HepG2 (cell line): ENCODE data around the gene KLK11. TPM values are rescaled to one million over a fixed set of nuclear protein-coding genes. Genes with fewer than 3 reads are reported as not detected.

ENCODE experiments used
- ATAC-seq: fragments of 200-7000 bp; cut with Tn5 transposase; 3 replicates; pipeline ENCODE4 v1.9.1; 2020; ENCODE audit warnings: mild to moderate bottlenecking, moderate library complexity
- BruUV-seq: library from RNA; stranded (reverse); fragments of 400-500 nt; replicated peaks from 2 replicates; lab custom pipeline; 2021; lab: Mats Ljungman, UMichigan
- CTCF ChIA-PET: fragments of 300-600 bp; formaldehyde crosslinking; extraction: SDS; loops from one replicate; lab custom pipeline; 2021; ENCODE audit warnings: low total read pairs, inconsistent platforms, low intra/inter-chr PET ratio; lab: Yijun Ruan, JAX
- POLR2A ChIA-PET: fragments of 350-600 bp; sonication (Branson Sonifier 250); formaldehyde crosslinking; loops from one replicate; lab custom pipeline; 2020; ENCODE audit warnings: antibody characterized with exemption, inconsistent platforms; lab: Yijun Ruan, JAX
- DNase-seq: peaks from one replicate; pipeline ENCODE4 v3.0.0-alpha.2; 2015; ENCODE audit warnings: low spot score
- FAIRE-seq: peaks from 3 replicates; lab custom pipeline; 2011; peaks lifted over from hg19 to GRCh38; lab: Jason Lieb, UNC
- H2AFZ ChIP-seq: one replicate; pipeline ENCODE4 v1.6.1; 2011; ENCODE audit warnings: low read length, inconsistent platforms
- H3K27ac ChIP-seq: fragments of 300-600 bp; 3 replicates; pipeline ENCODE4 v1.8.0; 2011; ENCODE audit warnings: mixed run types, mild to moderate bottlenecking, mixed read lengths, low read length, inconsistent platforms; ENCODE audit not compliant: insufficient read depth; ENCODE audit errors: extremely low read length
- H3K27me3 ChIP-seq, 2 experiments: fragments of 200-600 bp in 1 of 2; 2 replicates in 1 of 2; 3 replicates in 1 of 2; pipeline versions ENCODE4 v1.6.0 to v1.8.0; 2011; ENCODE audit warnings: low read length in 2 of 2, mild to moderate bottlenecking in 2 of 2, moderate library complexity in 2 of 2, inconsistent platforms in 1 of 2; ENCODE audit not compliant: insufficient read depth in 2 of 2, control insufficient read depth in 1 of 2
- H3K36me3 ChIP-seq, 2 experiments: fragments of 200-600 bp in 1 of 2; replicated peaks in 1 of 2; 2 replicates in 1 of 2; 3 replicates in 1 of 2; pipeline versions ENCODE4 v1.5.1 to v1.8.0; 2011; ENCODE audit warnings: low read length in 2 of 2, inconsistent platforms in 1 of 2; ENCODE audit not compliant: insufficient read depth in 2 of 2, control insufficient read depth in 1 of 2
- H3K4me1 ChIP-seq: 2 replicates; pipeline ENCODE4 v1.5.1; 2012; ENCODE audit warnings: low read length, inconsistent platforms; ENCODE audit not compliant: insufficient read depth
- H3K4me2 ChIP-seq: 2 replicates; pipeline ENCODE4 v1.6.0; 2011; ENCODE audit warnings: low read depth, low read length, inconsistent platforms
- H3K4me3 ChIP-seq, 3 experiments: fragments of 200-600 bp in 1 of 3; sonication (generic), shearing (Covaris generic) in 1 of 3; replicated peaks in 1 of 3; 2 replicates each; pipeline ENCODE4 v1.5.1; 2011 to 2016; ENCODE audit warnings: low read length in 3 of 3, inconsistent platforms in 2 of 3, low read depth in 2 of 3, mild to moderate bottlenecking in 2 of 3, control low read depth in 1 of 3, mixed read lengths in 1 of 3; ENCODE audit not compliant: insufficient read depth in 1 of 3
- H3K79me2 ChIP-seq: one replicate; pipeline ENCODE4 v1.6.1; 2011; ENCODE audit warnings: low read length, inconsistent platforms; ENCODE audit not compliant: insufficient read depth
- H3K9ac ChIP-seq: 2 replicates; pipeline ENCODE4 v1.6.0; 2011; ENCODE audit warnings: mild to moderate bottlenecking, low read depth, low read length, inconsistent platforms; ENCODE audit not compliant: insufficient read depth
- H3K9me3 ChIP-seq: 2 replicates; pipeline ENCODE4 v1.5.1; 2012; ENCODE audit warnings: mild to moderate bottlenecking, low read length
- H4K20me1 ChIP-seq: 2 replicates; pipeline ENCODE4 v1.6.0; 2011; ENCODE audit warnings: inconsistent platforms, mild to moderate bottlenecking, low read length, moderate library complexity; ENCODE audit not compliant: insufficient read depth
- AGO2 ChIP-seq: fragments of 200-400 bp; formaldehyde crosslinking; optimal IDR thresholded peaks from 2 replicates; pipeline ENCODE3; 2017; ENCODE audit warnings: mild to moderate bottlenecking, low read depth, low read length, moderate library complexity
- CBX1 ChIP-seq: IDR thresholded peaks from one replicate; pipeline ENCODE4 v1.6.1; 2016; ENCODE audit warnings: antibody characterized with exemption, low read depth
- GATAD2A ChIP-seq: IDR thresholded peaks from 2 replicates; pipeline ENCODE4 v1.6.1; 2016
- GLI4 ChIP-seq: sonication (generic); formaldehyde crosslinking; IDR thresholded peaks from 2 replicates; pipeline ENCODE4 v1.5.1; 2020; ENCODE audit warnings: missing genetic modification reagents, mild to moderate bottlenecking, moderate library complexity, borderline replicate concordance
- MAX ChIP-seq: IDR thresholded peaks from 2 replicates; pipeline ENCODE4 v1.6.1; 2012; ENCODE audit warnings: inconsistent platforms
- SIN3B ChIP-seq: fragments of 150-350 bp; IDR thresholded peaks from 2 replicates; pipeline ENCODE4 v1.6.1; 2014; ENCODE audit warnings: low read length
- ZBTB38 ChIP-seq: sonication (generic); formaldehyde crosslinking; IDR thresholded peaks from 2 replicates; pipeline ENCODE4 v1.5.1; 2020; ENCODE audit warnings: mild to moderate bottlenecking, missing genetic modification reagents
- ZBTB7B ChIP-seq: sonication (generic); formaldehyde crosslinking; IDR thresholded peaks from 2 replicates; pipeline ENCODE4 v1.4.0; 2020; ENCODE audit warnings: missing genetic modification reagents
- ZNF546 ChIP-seq: sonication (generic); formaldehyde crosslinking; conservative IDR thresholded peaks from 2 replicates; pipeline ENCODE4 v1.8.1; 2023; ENCODE audit warnings: mild to moderate bottlenecking, missing genetic modification reagents
- ZNF564 ChIP-seq: sonication (generic); formaldehyde crosslinking; IDR thresholded peaks from 2 replicates; pipeline ENCODE4 v1.8.1; 2023; ENCODE audit warnings: mild to moderate bottlenecking, missing genetic modification reagents
- ZSCAN21 ChIP-seq: sonication (generic); formaldehyde crosslinking; IDR thresholded peaks from 2 replicates; pipeline ENCODE4 v1.8.0; 2022; ENCODE audit warnings: mild to moderate bottlenecking, missing genetic modification reagents, moderate library complexity, borderline replicate concordance
- WGBS: methylation state at CpG from one replicate; pipeline ENCODE4 v1.1.6; 2017; ENCODE audit warnings: low lambda C conversion rate; 5-methylcytosine and 5-hydroxymethylcytosine counted together
- in situ Hi-C: cut with HindIII; loops from 2 replicates; pipeline ENCODE4 v1.10.0; 2017; ENCODE audit warnings: low pct_unique_long_range_greater_than_20kb; ENCODE audit not compliant: extremely low pct_ligation_motif_present
- intact Hi-C: fragments of 100-400 bp; cut with micrococcal nuclease; formaldehyde crosslinking; loops from one replicate; pipeline ENCODE4 v1.10.0; 2022; ENCODE audit not compliant: unreplicated experiment
- polyA plus RNA-seq, 8 experiments: library from polyadenylated mRNA; depleted of rRNA in 3 of 8; stranded (reverse) in 7 of 8; unstranded in 1 of 8; fragments of >200 nt; fragmentation: Illumina TruSeq in 4 of 8; extraction: Trizol in 4 of 8; gene quantifications; 2 replicates each; pipeline versions ENCODE4 v1.2.1 to v1.2.3, GENCODE V29; 2011 to 2016; ENCODE audit warnings: low read depth in 4 of 8, missing spikeins in 1 of 8, mixed read lengths in 1 of 8; ENCODE audit not compliant: insufficient read depth in 1 of 8
- total RNA-seq, 5 experiments: library from RNA; depleted of rRNA; stranded (reverse); fragments of >200 nt; fragmentation: Illumina TruSeq; extraction: Trizol; gene quantifications; 2 replicates each; pipeline ENCODE4 v1.2.3, GENCODE V29; 2016; ENCODE audit warnings: low read depth in 1 of 5
- TF ChIP-seq, protein P1 (sequence below): sonication (generic); formaldehyde crosslinking; IDR thresholded peaks from 2 replicates; pipeline ENCODE4 v1.5.1; 2020; ENCODE audit warnings: mild to moderate bottlenecking, missing genetic modification reagents
- TF ChIP-seq, protein P2 (sequence below): sonication (generic); formaldehyde crosslinking; IDR thresholded peaks from 2 replicates; pipeline ENCODE4 v1.4.0; 2020; ENCODE audit warnings: mild to moderate bottlenecking, missing genetic modification reagents, borderline replicate concordance

Gene KLK11
- total and polyA plus RNA-seq, 2 of the 13 experiments (the other 11 are each of a cell fraction or from before 2014, with no cell fraction given), result not detected

DNA sequence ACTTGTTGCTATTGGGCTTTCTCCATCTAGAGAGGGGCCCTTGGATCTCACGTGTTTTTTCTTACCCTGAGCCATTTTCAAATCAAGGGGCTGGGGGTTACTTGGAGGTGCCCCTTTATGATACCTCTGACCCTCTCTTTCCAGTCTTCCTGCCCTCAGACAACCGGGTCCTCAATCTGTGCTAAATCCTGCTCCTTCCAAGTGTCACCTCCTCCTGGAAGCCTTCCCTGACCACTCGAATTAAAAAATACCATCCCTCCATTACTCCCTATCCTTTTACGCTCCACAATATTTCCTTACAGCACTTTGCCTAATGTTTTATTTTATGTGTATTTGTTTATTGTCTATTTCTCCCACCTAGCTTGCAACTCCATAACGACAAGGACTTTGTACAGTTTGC lies 28.4 kb downstream of the KLK11 start:
- intact Hi-C loops (no loop called here), in situ Hi-C loops (no loop called here)
- Histone ChIP-seq H3K4me1 (no peaks in the 10 kb centered on the region), H3K27ac (no peak overlapping the region), H3K4me2 (no peak overlapping the region), H3K9ac (no peak overlapping the region), H3K4me3 (no peak overlapping the region), H4K20me1 (no peaks in the 10 kb centered on the region), H2AFZ (no peak overlapping the region), H3K36me3 (no peaks in the 10 kb centered on the region), H3K9me3 (no peaks in the 10 kb centered on the region), H3K27me3 (peaks cover 3 to 11% of the 10 kb centered on the region in 2 experiments; a peak in 3 of 5 replicates), H3K79me2 (no peaks in the 10 kb centered on the region)
- TF ChIP-seq SIN3B (no peak), GATAD2A (CRISPR knock-in tag) (no peak), ZBTB7B (CRISPR knock-in tag) (no peak), ZNF546 (CRISPR knock-in tag) (no peak), CBX1 (no peak), ZNF564 (CRISPR knock-in tag) (no peak), GLI4 (CRISPR knock-in tag) (no peak), ZSCAN21 (no peak), ZBTB38 (CRISPR knock-in tag) (no peak), MAX (no peak), AGO2 (no peak)
- TF ChIP-seq, protein P1, sequence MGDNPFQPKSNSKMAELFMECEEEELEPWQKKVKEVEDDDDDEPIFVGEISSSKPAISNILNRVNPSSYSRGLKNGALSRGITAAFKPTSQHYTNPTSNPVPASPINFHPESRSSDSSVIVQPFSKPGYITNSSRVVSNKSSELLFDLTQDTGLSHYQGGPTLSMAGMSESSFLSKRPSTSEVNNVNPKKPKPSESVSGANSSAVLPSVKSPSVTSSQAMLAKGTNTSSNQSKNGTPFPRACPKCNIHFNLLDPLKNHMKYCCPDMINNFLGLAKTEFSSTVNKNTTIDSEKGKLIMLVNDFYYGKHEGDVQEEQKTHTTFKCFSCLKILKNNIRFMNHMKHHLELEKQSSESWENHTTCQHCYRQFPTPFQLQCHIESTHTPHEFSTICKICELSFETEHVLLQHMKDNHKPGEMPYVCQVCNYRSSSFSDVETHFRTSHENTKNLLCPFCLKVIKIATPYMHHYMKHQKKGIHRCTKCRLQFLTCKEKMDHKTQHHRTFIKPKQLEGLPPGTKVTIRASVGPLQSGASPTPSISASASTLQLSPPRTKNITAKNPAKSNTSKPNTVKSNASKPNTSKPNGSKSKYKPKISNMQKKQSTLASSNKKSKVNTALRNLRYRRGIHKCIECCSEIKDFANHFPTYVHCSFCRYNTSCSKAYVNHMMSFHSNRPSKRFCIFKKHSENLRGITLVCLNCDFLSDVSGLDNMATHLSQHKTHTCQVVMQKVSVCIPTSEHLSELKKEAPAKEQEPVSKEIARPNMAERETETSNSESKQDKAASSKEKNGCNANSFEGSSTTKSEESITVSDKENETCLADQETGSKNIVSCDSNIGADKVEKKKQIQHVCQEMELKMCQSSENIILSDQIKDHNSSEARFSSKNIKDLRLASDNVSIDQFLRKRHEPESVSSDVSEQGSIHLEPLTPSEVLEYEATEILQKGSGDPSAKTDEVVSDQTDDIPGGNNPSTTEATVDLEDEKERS (CRISPR knock-in tag), result no peak
- TF ChIP-seq, protein P2, sequence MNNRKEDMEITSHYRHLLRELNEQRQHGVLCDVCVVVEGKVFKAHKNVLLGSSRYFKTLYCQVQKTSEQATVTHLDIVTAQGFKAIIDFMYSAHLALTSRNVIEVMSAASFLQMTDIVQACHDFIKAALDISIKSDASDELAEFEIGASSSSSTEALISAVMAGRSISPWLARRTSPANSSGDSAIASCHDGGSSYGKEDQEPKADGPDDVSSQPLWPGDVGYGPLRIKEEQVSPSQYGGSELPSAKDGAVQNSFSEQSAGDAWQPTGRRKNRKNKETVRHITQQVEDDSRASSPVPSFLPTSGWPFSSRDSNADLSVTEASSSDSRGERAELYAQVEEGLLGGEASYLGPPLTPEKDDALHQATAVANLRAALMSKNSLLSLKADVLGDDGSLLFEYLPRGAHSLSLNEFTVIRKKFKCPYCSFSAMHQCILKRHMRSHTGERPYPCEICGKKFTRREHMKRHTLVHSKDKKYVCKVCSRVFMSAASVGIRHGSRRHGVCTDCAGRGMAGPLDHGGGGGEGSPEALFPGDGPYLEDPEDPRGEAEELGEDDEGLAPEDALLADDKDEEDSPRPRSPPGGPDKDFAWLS, result no peak
- ATAC-seq (no peak), FAIRE-seq (no peak), DNase-seq (no peak)
- BruUV-seq, result no TSS peak
- ChIA-PET CTCF (no interaction called here), POLR2A (no interaction called here)
- 5% methylated on average over 5 of the region's 5 CpGs for WGBS
